MM.1S (cell line): Measurements from ENCODE around the gene SAMD8.

Source experiments
- DNase-seq: peaks from one replicate; pipeline ENCODE4 v3.0.0-alpha.2; 2015
- H2AFZ ChIP-seq: fragments of 300-600 bp; sonication (generic); 2 replicates; pipeline ENCODE4 v1.6.0; 2016; ENCODE audit warnings: antibody characterized with exemption, low read length
- H3F3A ChIP-seq: fragments of 300-600 bp; sonication (generic); 2 replicates; pipeline ENCODE4 v1.6.1; 2016; ENCODE audit warnings: mild to moderate bottlenecking, antibody characterized with exemption, low read length, moderate library complexity, mixed read lengths; ENCODE audit not compliant: insufficient read depth
- H3K27ac ChIP-seq: fragments of 300-600 bp; sonication (generic); 2 replicates; pipeline ENCODE4 v1.5.1; 2016; ENCODE audit warnings: mild to moderate bottlenecking, low read length
- H3K27me3 ChIP-seq: fragments of 300-600 bp; sonication (generic); replicated peaks from 2 replicates; pipeline ENCODE4 v1.6.0; 2016; ENCODE audit warnings: low read length; ENCODE audit not compliant: insufficient read depth
- H3K36me3 ChIP-seq: fragments of 300-600 bp; sonication (generic); replicated peaks from 2 replicates; pipeline ENCODE4 v1.6.1; 2016; ENCODE audit warnings: mild to moderate bottlenecking, low read length, mixed read lengths; ENCODE audit not compliant: insufficient read depth
- H3K4me1 ChIP-seq: fragments of 300-600 bp; sonication (generic); 2 replicates; pipeline ENCODE4 v1.6.1; 2016; ENCODE audit warnings: low read length, mixed read lengths
- H3K4me2 ChIP-seq: fragments of 300-600 bp; sonication (generic); 2 replicates; pipeline ENCODE4 v1.6.0; 2016; ENCODE audit warnings: low read depth, low read length
- H3K4me3 ChIP-seq: fragments of 300-600 bp; sonication (generic); 2 replicates; pipeline ENCODE4 v1.5.1; 2016; ENCODE audit warnings: low read length, mixed read lengths
- H3K79me2 ChIP-seq: fragments of 300-600 bp; sonication (generic); 2 replicates; pipeline ENCODE4 v1.6.1; 2016; ENCODE audit warnings: mixed run types, low read length, mixed read lengths
- H3K9ac ChIP-seq: fragments of 300-600 bp; sonication (generic); 2 replicates; pipeline ENCODE4 v1.6.1; 2016; ENCODE audit warnings: low read length, mixed read lengths
- H3K9me2 ChIP-seq: fragments of 300-600 bp; sonication (generic); replicated peaks from 2 replicates; pipeline ENCODE4 v1.6.1; 2016; ENCODE audit warnings: mild to moderate bottlenecking, low read length, mixed read lengths; ENCODE audit not compliant: insufficient read depth
- H3K9me3 ChIP-seq: fragments of 300-600 bp; sonication (generic); replicated peaks from 2 replicates; pipeline ENCODE4 v1.6.1; 2016; ENCODE audit warnings: mild to moderate bottlenecking, low read length, mixed read lengths; ENCODE audit not compliant: insufficient read depth
- H4K20me1 ChIP-seq: fragments of 300-600 bp; sonication (generic); 2 replicates; pipeline ENCODE4 v1.6.1; 2016; ENCODE audit warnings: mild to moderate bottlenecking, low read length, moderate library complexity, mixed read lengths; ENCODE audit not compliant: insufficient read depth
- CTCF ChIP-seq: fragments of 300-600 bp; sonication (generic); IDR thresholded peaks from 2 replicates; pipeline ENCODE4 v1.5.1; 2016; ENCODE audit warnings: antibody characterized with exemption, low read length, mixed read lengths
- EZH2 ChIP-seq: fragments of 300-600 bp; sonication (generic); optimal IDR thresholded peaks from 2 replicates; pipeline ENCODE3; 2017; ENCODE audit warnings: low read depth, mild to moderate bottlenecking, antibody characterized with exemption, low read length, mixed read lengths
- EZH2phosphoT487 ChIP-seq: fragments of 300-600 bp; sonication (generic); IDR thresholded peaks from 2 replicates; pipeline ENCODE4 v1.6.1; 2018; ENCODE audit warnings: antibody characterized with exemption, low read length

The SAMD8 gene

GRCh38 chr10:75096749-75097148, 14.7 kb upstream of the SAMD8 start:
- H3K4me3 ChIP-seq, result no peak overlapping the region
- H4K20me1 ChIP-seq, result no peaks in the 10 kb centered on the region
- no peak overlapping the region for H3K27ac ChIP-seq
- DNase-seq, result no peak
- no peaks in the 10 kb centered on the region for H3F3A ChIP-seq
- TF ChIP-seq CTCF (no peak), EZH2 (no peak), EZH2phosphoT487 (no peak)
- H3K27me3 ChIP-seq, result no peaks in the 10 kb centered on the region
- H3K4me1 ChIP-seq, result no peaks in the 10 kb centered on the region
- no peaks in the 10 kb centered on the region for H3K9me3 ChIP-seq
- H2AFZ ChIP-seq, result no peak overlapping the region
- H3K79me2 ChIP-seq, result no peaks in the 10 kb centered on the region
- H3K4me2 ChIP-seq, result no peak overlapping the region
- no peak overlapping the region for H3K9ac ChIP-seq
- no peaks in the 10 kb centered on the region for H3K9me2 ChIP-seq
- no peaks in the 10 kb centered on the region for H3K36me3 ChIP-seq

DNA sequence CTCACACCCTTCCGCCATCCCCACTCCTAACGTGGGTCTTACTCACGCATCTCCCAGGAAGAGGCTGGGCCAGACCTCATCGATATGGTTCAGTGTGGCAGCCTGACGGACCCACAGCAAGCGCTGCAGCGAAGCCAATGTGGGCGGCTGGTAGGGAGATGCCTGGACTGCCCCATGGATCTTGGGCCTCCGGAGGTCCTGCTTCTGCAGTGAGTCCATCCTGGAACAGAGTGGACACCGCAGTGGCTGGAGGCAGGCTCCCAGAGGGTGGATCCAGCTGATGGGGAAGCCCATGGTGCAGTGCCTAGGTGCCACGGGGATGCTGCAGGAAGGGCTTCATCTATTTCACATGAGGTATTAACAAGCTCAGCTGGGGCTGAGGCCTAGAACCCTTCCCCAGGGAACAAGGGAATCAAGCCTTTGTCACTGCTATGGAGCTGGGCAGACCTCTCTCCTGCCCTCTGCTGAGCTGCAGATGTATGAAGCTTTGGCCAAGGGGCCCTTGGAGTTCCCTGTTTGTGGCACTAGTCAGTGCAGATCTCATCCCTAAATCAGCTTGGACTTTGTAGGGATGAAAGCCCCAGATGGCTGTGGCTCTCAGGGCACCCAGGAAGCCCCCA, 13.7 kb upstream of the SAMD8 start:
- H3K9ac ChIP-seq, result no peak overlapping the region
- DNase-seq, result no peak
- no peak overlapping the region for H3K4me3 ChIP-seq
- no peaks in the 10 kb centered on the region for H3K27me3 ChIP-seq
- no peaks in the 10 kb centered on the region for H3K9me3 ChIP-seq
- H3K9me2 ChIP-seq, result no peaks in the 10 kb centered on the region
- no peak overlapping the region for H3K4me2 ChIP-seq
- no peaks in the 10 kb centered on the region for H3K4me1 ChIP-seq
- 0 out of 2 replicates have a peak, but pooled peaks have one; percentile 7 for TF ChIP-seq CTCF
- no peak for TF ChIP-seq EZH2phosphoT487
- no peaks in the 10 kb centered on the region for H3K79me2 ChIP-seq
- no peaks in the 10 kb centered on the region for H4K20me1 ChIP-seq
- no peak overlapping the region for H3K27ac ChIP-seq
- no peak overlapping the region for H2AFZ ChIP-seq
- no peaks in the 10 kb centered on the region for H3K36me3 ChIP-seq
- no peaks in the 10 kb centered on the region for H3F3A ChIP-seq

- no peak overlapping the region for H3K27ac ChIP-seq
- no peak overlapping the region for H3K4me2 ChIP-seq
- H3K79me2 ChIP-seq, result no peaks in the 10 kb centered on the region
- H3K4me3 ChIP-seq, result no peak overlapping the region
- H3K9me2 ChIP-seq, result no peaks in the 10 kb centered on the region
- no peaks in the 10 kb centered on the region for H3K36me3 ChIP-seq
- no peaks in the 10 kb centered on the region for H4K20me1 ChIP-seq
- H3K9ac ChIP-seq, result no peak overlapping the region
- no peak overlapping the region for H2AFZ ChIP-seq
- no peaks in the 10 kb centered on the region for H3K9me3 ChIP-seq
- no peak for DNase-seq
- H3K27me3 ChIP-seq, result no peaks in the 10 kb centered on the region
- no peaks in the 10 kb centered on the region for H3K4me1 ChIP-seq
- H3F3A ChIP-seq, result no peaks in the 10 kb centered on the region
- TF ChIP-seq CTCF (no peak), EZH2 (no peak), EZH2phosphoT487 (no peak)
Measured at GRCh38 chr10:75098902-75099673, 12.4 kb upstream of the SAMD8 start.
